Mesendoderm (in vitro differentiated cells): Measurements from ENCODE around the gene LYRM4.
A peak's percentile ranks its signal among the peaks of the same experiment; 100 is the strongest.

Experiments used
- DNase-seq: peaks from one replicate; pipeline ENCODE4 v3.0.0; 2013
- H2AK5ac ChIP-seq: 2 replicates; pipeline ENCODE4 v1.6.1; 2013; ENCODE audit warnings: low read length, inconsistent platforms
- H2BK120ac ChIP-seq: 2 replicates; pipeline ENCODE4 v1.6.1; 2013; ENCODE audit warnings: low read depth, mild to moderate bottlenecking, low read length, moderate library complexity, mixed read lengths
- H2BK15ac ChIP-seq: replicated peaks from 2 replicates; pipeline ENCODE4 v1.6.1; 2013; ENCODE audit warnings: low read depth, mild to moderate bottlenecking, moderate library complexity
- H2BK5ac ChIP-seq: 2 replicates; pipeline ENCODE4 v1.6.1; 2013; ENCODE audit warnings: low read length, inconsistent platforms
- H3K18ac ChIP-seq: 2 replicates; pipeline ENCODE4 v1.6.1; 2013; ENCODE audit warnings: mild to moderate bottlenecking, low read length, mixed read lengths
- H3K23ac ChIP-seq: one replicate; pipeline ENCODE4 v1.6.1; 2013; ENCODE audit warnings: low read length
- H3K27ac ChIP-seq: 2 replicates; pipeline ENCODE4 v1.5.1; 2013; ENCODE audit warnings: low read depth, mild to moderate bottlenecking, inconsistent platforms, low read length, moderate library complexity
- H3K27me3 ChIP-seq: 2 replicates; pipeline ENCODE4 v1.6.1; 2013; ENCODE audit warnings: low read length, control low read depth, mild to moderate bottlenecking, inconsistent platforms; ENCODE audit not compliant: insufficient read depth, poor library complexity
- H3K36me3 ChIP-seq: 2 replicates; pipeline ENCODE4 v1.6.1; 2013; ENCODE audit warnings: low read length, inconsistent platforms; ENCODE audit not compliant: control insufficient read depth, insufficient read depth
- H3K4ac ChIP-seq: one replicate; pipeline ENCODE4 v1.6.1; 2013; ENCODE audit warnings: low read depth, mild to moderate bottlenecking, low read length, moderate library complexity
- H3K4me1 ChIP-seq: 2 replicates; pipeline ENCODE4 v1.6.1; 2013; ENCODE audit warnings: low read depth, low read length, inconsistent platforms; ENCODE audit not compliant: control insufficient read depth
- H3K4me2 ChIP-seq: 2 replicates; pipeline ENCODE4 v1.6.1; 2013; ENCODE audit warnings: low read length
- H3K4me3 ChIP-seq: 2 replicates; pipeline ENCODE4 v1.5.1; 2013; ENCODE audit warnings: mild to moderate bottlenecking, low read length
- H3K56ac ChIP-seq: one replicate; pipeline ENCODE4 v1.6.1; 2013; ENCODE audit warnings: low read length
- H3K79me1 ChIP-seq: 2 replicates; pipeline ENCODE4 v1.6.1; 2013; ENCODE audit warnings: low read length, inconsistent platforms
- H3K79me2 ChIP-seq: 2 replicates; pipeline ENCODE4 v1.6.1; 2013; ENCODE audit warnings: mild to moderate bottlenecking, low read length; ENCODE audit not compliant: control insufficient read depth, insufficient read depth
- H3K9ac ChIP-seq: 2 replicates; pipeline ENCODE4 v1.6.1; 2013; ENCODE audit warnings: low read length, inconsistent platforms
- H4K5ac ChIP-seq: one replicate; pipeline ENCODE4 v1.6.1; 2013; ENCODE audit warnings: low read length
- H4K8ac ChIP-seq: one replicate; pipeline ENCODE4 v1.6.1; 2013; ENCODE audit warnings: low read depth, mild to moderate bottlenecking, control low read depth, low read length, moderate library complexity
- WGBS: extraction: QIAGEN DNeasy Blood & Tissue Kit; methylation state at CpG from one replicate; pipeline ENCODE4 v1.1.7; 2013; ENCODE audit warnings: low lambda C conversion rate, missing lambda C conversion rate; ENCODE audit not compliant: insufficient coverage; ENCODE audit errors: extremely low coverage; 5-methylcytosine and 5-hydroxymethylcytosine counted together

LYRM4 gene

GRCh38 chr6:5081955-5082354 is 178.8 kb downstream of the LYRM4 start:
- Histone ChIP-seq H3K56ac (no peak overlapping the region), H3K23ac (no peak overlapping the region), H3K4me2 (no peak overlapping the region), H3K79me1 (no peaks in the 10 kb centered on the region), H3K36me3 (no peaks in the 10 kb centered on the region), H3K27me3 (peaks cover 29% of the 10 kb centered on the region), H3K4me3 (no peak overlapping the region), H3K79me2 (no peaks in the 10 kb centered on the region), H4K5ac (no peak overlapping the region), H3K4me1 (no peaks in the 10 kb centered on the region), H3K4ac (no peak overlapping the region), H2AK5ac (no peak overlapping the region), H3K27ac (no peak overlapping the region), H2BK15ac (no peak overlapping the region), H2BK120ac (no peak overlapping the region), H3K18ac (no peak overlapping the region), H3K9ac (no peak overlapping the region), H2BK5ac (no peak overlapping the region), H4K8ac (no peak overlapping the region)
- WGBS: no CpG with 5 or more reads among the region's 4 CpGs
- no peak for DNase-seq

- Histone ChIP-seq H3K4me1 (no peaks in the 10 kb centered on the region), H3K79me1 (no peaks in the 10 kb centered on the region), H3K9ac (no peak overlapping the region), H4K5ac (no peak overlapping the region), H3K4me2 (no peak overlapping the region), H2AK5ac (no peak overlapping the region), H3K56ac (no peak overlapping the region), H3K36me3 (no peaks in the 10 kb centered on the region), H3K23ac (no peak overlapping the region), H3K79me2 (no peaks in the 10 kb centered on the region), H3K27me3 (peaks cover 23% of the 10 kb centered on the region), H4K8ac (no peak overlapping the region), H2BK120ac (no peak overlapping the region), H2BK15ac (no peak overlapping the region), H3K4ac (no peak overlapping the region), H3K4me3 (no peak overlapping the region), H3K27ac (no peak overlapping the region), H2BK5ac (no peak overlapping the region), H3K18ac (no peak overlapping the region)
- WGBS: no CpG with 5 or more reads among the region's 3 CpGs
- DNase-seq: no peak
Observed at GRCh38 chr6:5081182-5081581, 179.6 kb downstream of the LYRM4 start.

GRCh38 chr6:5080574-5080973 is 180.2 kb downstream of the LYRM4 start:
- Histone ChIP-seq H3K27me3 (peaks cover 18% of the 10 kb centered on the region), H3K4me2 (no peak overlapping the region), H2AK5ac (no peak overlapping the region), H3K79me2 (no peaks in the 10 kb centered on the region), H3K79me1 (no peaks in the 10 kb centered on the region), H3K4me3 (no peak overlapping the region), H2BK120ac (no peak overlapping the region), H4K8ac (no peak overlapping the region), H3K27ac (no peak overlapping the region), H3K9ac (no peak overlapping the region), H3K4ac (no peak overlapping the region), H3K23ac (no peak overlapping the region), H3K56ac (no peak overlapping the region), H2BK5ac (no peak overlapping the region), H3K4me1 (no peaks in the 10 kb centered on the region), H4K5ac (no peak overlapping the region), H2BK15ac (no peak overlapping the region), H3K18ac (no peak overlapping the region), H3K36me3 (no peaks in the 10 kb centered on the region)
- no CpG with 5 or more reads among the region's 3 CpGs for WGBS
- DNase-seq: peak; percentile 12

- Histone ChIP-seq H2AK5ac (no peak overlapping the region), H3K4ac (no peak overlapping the region), H3K56ac (no peak overlapping the region), H2BK120ac (no peak overlapping the region), H3K79me1 (no peaks in the 10 kb centered on the region), H3K4me1 (no peaks in the 10 kb centered on the region), H4K5ac (no peak overlapping the region), H3K27ac (no peak overlapping the region), H3K27me3 (peaks cover 12% of the 10 kb centered on the region), H2BK5ac (no peak overlapping the region), H2BK15ac (no peak overlapping the region), H3K18ac (no peak overlapping the region), H3K4me3 (no peak overlapping the region), H3K9ac (no peak overlapping the region), H3K4me2 (no peak overlapping the region), H3K79me2 (no peaks in the 10 kb centered on the region), H3K36me3 (no peaks in the 10 kb centered on the region), H3K23ac (no peak overlapping the region), H4K8ac (no peak overlapping the region)
- no peak for DNase-seq
- WGBS: no CpG with 5 or more reads among the region's 2 CpGs
Observed at GRCh38 chr6:5079692-5080091, 181.1 kb downstream of the LYRM4 start.

GRCh38 chr6:5078121-5078669 is 182.6 kb downstream of the LYRM4 start:
- Histone ChIP-seq H3K56ac (no peak overlapping the region), H3K4me2 (no peak overlapping the region), H2BK120ac (no peak overlapping the region), H3K9ac (no peak overlapping the region), H3K27me3 (no peaks in the 10 kb centered on the region), H2BK15ac (no peak overlapping the region), H3K36me3 (no peaks in the 10 kb centered on the region), H2AK5ac (no peak overlapping the region), H4K8ac (no peak overlapping the region), H3K79me1 (no peaks in the 10 kb centered on the region), H4K5ac (no peak overlapping the region), H3K23ac (no peak overlapping the region), H3K79me2 (no peaks in the 10 kb centered on the region), H3K27ac (no peak overlapping the region), H3K4me1 (no peaks in the 10 kb centered on the region), H2BK5ac (no peak overlapping the region), H3K4ac (no peak overlapping the region), H3K4me3 (no peak overlapping the region), H3K18ac (no peak overlapping the region)
- peak; percentile 17 for DNase-seq
- no CpG with 5 or more reads among the region's 5 CpGs for WGBS

- no peak overlapping the region for H3K18ac ChIP-seq
- H4K5ac ChIP-seq: no peak overlapping the region
- no peak for DNase-seq
- no peak overlapping the region for H2BK15ac ChIP-seq
- WGBS: no CpG with 5 or more reads among the region's 11 CpGs
- H3K23ac ChIP-seq: no peak overlapping the region
- no peaks in the 10 kb centered on the region for H3K4me1 ChIP-seq
- H2AK5ac ChIP-seq: no peak overlapping the region
- H3K4me3 ChIP-seq: no peak overlapping the region
- H2BK120ac ChIP-seq: no peak overlapping the region
- H3K27ac ChIP-seq: no peak overlapping the region
- H3K56ac ChIP-seq: no peak overlapping the region
- no peak overlapping the region for H3K4me2 ChIP-seq
- no peak overlapping the region for H4K8ac ChIP-seq
- H3K36me3 ChIP-seq: no peaks in the 10 kb centered on the region
- H3K79me2 ChIP-seq: no peaks in the 10 kb centered on the region
- no peak overlapping the region for H2BK5ac ChIP-seq
- no peaks in the 10 kb centered on the region for H3K79me1 ChIP-seq
- no peak overlapping the region for H3K4ac ChIP-seq
- H3K9ac ChIP-seq: no peak overlapping the region
- no peaks in the 10 kb centered on the region for H3K27me3 ChIP-seq
Observed at GRCh38 chr6:5076931-5077330, 183.8 kb downstream of the LYRM4 start.
